Neuronal stem cell (in vitro differentiated cells): Measurements from ENCODE around the gene IRF2.

ENCODE experiments used
- DNase-seq: peaks from one replicate; pipeline ENCODE4 v3.0.0-alpha.2; 2013; ENCODE audit warnings: low spot score
- H2AFZ ChIP-seq: one replicate; pipeline ENCODE4 v1.6.1; 2013; ENCODE audit warnings: mild to moderate bottlenecking, low read length, inconsistent platforms
- H2AK5ac ChIP-seq: 2 replicates; pipeline ENCODE4 v1.6.1; 2013; ENCODE audit warnings: low read depth, mild to moderate bottlenecking, inconsistent platforms, low read length, moderate library complexity, mixed read lengths
- H2BK120ac ChIP-seq: 2 replicates; pipeline ENCODE4 v1.6.1; 2013; ENCODE audit warnings: low read depth, mild to moderate bottlenecking, inconsistent platforms, low read length, moderate library complexity, mixed read lengths
- H2BK12ac ChIP-seq: one replicate; pipeline ENCODE4 v1.6.1; 2013; ENCODE audit warnings: low read length, inconsistent platforms
- H2BK15ac ChIP-seq: 2 replicates; pipeline ENCODE4 v1.6.1; 2013; ENCODE audit warnings: mild to moderate bottlenecking, low read length, inconsistent platforms, mixed read lengths
- H2BK5ac ChIP-seq: one replicate; pipeline ENCODE4 v1.6.1; 2013; ENCODE audit warnings: inconsistent platforms, mild to moderate bottlenecking, low read length, moderate library complexity
- H3K14ac ChIP-seq: one replicate; pipeline ENCODE4 v1.6.1; 2013; ENCODE audit warnings: low read length, inconsistent platforms
- H3K18ac ChIP-seq: 2 replicates; pipeline ENCODE4 v1.6.1; 2013; ENCODE audit warnings: low read length, inconsistent platforms
- H3K23ac ChIP-seq: 2 replicates; pipeline ENCODE4 v1.6.1; 2013; ENCODE audit warnings: low read depth, mild to moderate bottlenecking, mixed read lengths, low read length, inconsistent platforms; ENCODE audit not compliant: poor library complexity
- H3K27ac ChIP-seq: replicated peaks from 3 replicates; pipeline ENCODE4 v1.5.1; 2013; ENCODE audit warnings: low read length, inconsistent platforms
- H3K27me3 ChIP-seq, 3 experiments: 2 replicates each; pipeline ENCODE4 v1.6.1; 2013; ENCODE audit warnings: low read length in 3 of 3, mild to moderate bottlenecking in 2 of 3, inconsistent platforms in 1 of 3, low read depth in 1 of 3, mixed read lengths in 1 of 3, moderate library complexity in 1 of 3; ENCODE audit not compliant: control insufficient read depth in 3 of 3, insufficient read depth in 3 of 3
- H3K36me3 ChIP-seq, 2 donors: replicated peaks in 1 of 2; 2 replicates each; pipeline ENCODE4 v1.6.1; 2013; ENCODE audit warnings: low read length in 2 of 2; ENCODE audit not compliant: control insufficient read depth in 2 of 2, insufficient read depth in 2 of 2
- H3K4ac ChIP-seq: 2 replicates; pipeline ENCODE4 v1.6.1; 2013; ENCODE audit warnings: inconsistent platforms, mild to moderate bottlenecking, low read length, moderate library complexity
- H3K4me1 ChIP-seq, 2 donors: 1 replicate in 1 of 2; 2 replicates in 1 of 2; pipeline ENCODE4 v1.6.1; 2013; ENCODE audit warnings: low read length in 2 of 2, low read depth in 1 of 2; ENCODE audit not compliant: control insufficient read depth in 2 of 2, insufficient read depth in 1 of 2
- H3K4me2 ChIP-seq: one replicate; pipeline ENCODE4 v1.6.1; 2013; ENCODE audit warnings: mild to moderate bottlenecking, low read length, inconsistent platforms; ENCODE audit not compliant: insufficient read depth, poor library complexity, severe bottlenecking
- H3K4me3 ChIP-seq, 2 donors: 2 replicates each; pipeline ENCODE4 v1.5.1; 2013; ENCODE audit warnings: low read length in 2 of 2, mild to moderate bottlenecking in 2 of 2, inconsistent platforms in 1 of 2, moderate library complexity in 1 of 2
- H3K79me1 ChIP-seq: one replicate; pipeline ENCODE4 v1.6.1; 2013; ENCODE audit warnings: low read depth, mild to moderate bottlenecking, inconsistent platforms, low read length, moderate library complexity
- H3K9ac ChIP-seq: one replicate; pipeline ENCODE4 v1.6.1; 2013; ENCODE audit warnings: mild to moderate bottlenecking, low read depth, low read length, inconsistent platforms; ENCODE audit not compliant: poor library complexity
- H3K9me3 ChIP-seq, 2 donors: replicated peaks in 1 of 2; 2 replicates each; pipeline versions ENCODE3 to v1.6.1; 2013; ENCODE audit warnings: low read length in 2 of 2, mild to moderate bottlenecking in 2 of 2, inconsistent platforms in 1 of 2, low read depth in 1 of 2, mixed read lengths in 1 of 2, moderate library complexity in 1 of 2; ENCODE audit not compliant: control insufficient read depth in 2 of 2, insufficient read depth in 1 of 2
- H4K8ac ChIP-seq: one replicate; pipeline ENCODE4 v1.6.1; 2013; ENCODE audit warnings: low read depth, mild to moderate bottlenecking, inconsistent platforms, low read length, moderate library complexity
- H4K91ac ChIP-seq: one replicate; pipeline ENCODE4 v1.6.1; 2013; ENCODE audit warnings: low read length, low read depth, mild to moderate bottlenecking, inconsistent platforms; ENCODE audit not compliant: poor library complexity
- WGBS, 2 donors: extraction: QIAGEN DNeasy Blood & Tissue Kit; methylation state at CpG; one replicate each; pipeline ENCODE4 v1.1.7; 2013; ENCODE audit warnings: missing lambda C conversion rate in 2 of 2, mixed read lengths in 1 of 2; ENCODE audit not compliant: insufficient read length in 2 of 2, insufficient replicate concordance in 1 of 2; ENCODE audit errors: extremely low coverage in 2 of 2; 5-methylcytosine and 5-hydroxymethylcytosine counted together

IRF2 gene

GRCh38 chr4:184503869-184504300 lies 29.5 kb upstream of the IRF2 start:
- peak overlapping the region; percentile 71 for H2AK5ac ChIP-seq
- peaks cover 0 to 10% of the 10 kb centered on the region in 2 donors for H3K4me1 ChIP-seq
- H2BK5ac ChIP-seq, result no peak overlapping the region
- H3K14ac ChIP-seq, result no peak overlapping the region
- no peak overlapping the region for H2AFZ ChIP-seq
- no peak overlapping the region for H2BK120ac ChIP-seq
- H3K79me1 ChIP-seq, result no peaks in the 10 kb centered on the region
- no peak overlapping the region for H3K9ac ChIP-seq
- no peak overlapping the region for H3K4ac ChIP-seq
- no peak overlapping the region for H3K23ac ChIP-seq
- H3K9me3 ChIP-seq, result peaks cover 0 to 5% of the 10 kb centered on the region in 2 donors
- no peak overlapping the region for H4K8ac ChIP-seq
- DNase-seq, result no peak
- no CpG with 5 or more reads among the region's 8 CpGs for WGBS, 2 donors
- peak overlapping the region; percentile 60 for H3K18ac ChIP-seq
- no peaks in the 10 kb centered on the region for H3K36me3 ChIP-seq
- no peak overlapping the region for H4K91ac ChIP-seq
- no peak overlapping the region for H2BK15ac ChIP-seq
- H2BK12ac ChIP-seq, result no peak overlapping the region
- no peak overlapping the region for H3K4me3 ChIP-seq
- no peak overlapping the region for H3K27ac ChIP-seq
- no peaks in the 10 kb centered on the region for H3K27me3 ChIP-seq
- H3K4me2 ChIP-seq, result no peak overlapping the region

GRCh38 chr4:184500748-184501589 lies 26.6 kb upstream of the IRF2 start:
- no peak overlapping the region for H4K8ac ChIP-seq
- H3K36me3 ChIP-seq, result no peaks in the 10 kb centered on the region
- H3K79me1 ChIP-seq, result no peaks in the 10 kb centered on the region
- H3K4me2 ChIP-seq, result no peak overlapping the region
- WGBS, 2 donors, result no CpG with 5 or more reads among the region's 4 CpGs
- H3K27ac ChIP-seq, result no peak overlapping the region
- no peak overlapping the region for H4K91ac ChIP-seq
- no peak overlapping the region for H2AK5ac ChIP-seq
- peak overlapping the region; percentile 25 for H2AFZ ChIP-seq
- H3K4ac ChIP-seq, result no peak overlapping the region
- no peak for DNase-seq
- no peaks in the 10 kb centered on the region for H3K27me3 ChIP-seq
- no peak overlapping the region for H2BK15ac ChIP-seq
- H2BK120ac ChIP-seq, result no peak overlapping the region
- H2BK5ac ChIP-seq, result no peak overlapping the region
- H3K9ac ChIP-seq, result no peak overlapping the region
- no peak overlapping the region for H3K23ac ChIP-seq
- no peak overlapping the region for H3K18ac ChIP-seq
- peaks cover 0 to 3% of the 10 kb centered on the region in 2 donors for H3K9me3 ChIP-seq
- peaks cover 0 to 7% of the 10 kb centered on the region in 2 donors for H3K4me1 ChIP-seq
- H3K4me3 ChIP-seq, result no peak overlapping the region
- no peak overlapping the region for H3K14ac ChIP-seq
- H2BK12ac ChIP-seq, result no peak overlapping the region

GRCh38 chr4:184499996-184500395 lies 25.6 kb upstream of the IRF2 start:
- Histone ChIP-seq H3K9ac (no peak overlapping the region), H2BK5ac (no peak overlapping the region), H3K27ac (no peak overlapping the region), H3K4me2 (no peak overlapping the region), H2BK15ac (no peak overlapping the region), H3K36me3 (no peaks in the 10 kb centered on the region), H2BK120ac (no peak overlapping the region), H3K79me1 (no peaks in the 10 kb centered on the region), H2BK12ac (no peak overlapping the region), H3K27me3 (no peaks in the 10 kb centered on the region), H2AK5ac (no peak overlapping the region), H3K4me3 (no peak overlapping the region), H3K4me1 (peaks cover 0 to 7% of the 10 kb centered on the region in 2 donors), H3K18ac (no peak overlapping the region), H2AFZ (no peak overlapping the region), H3K14ac (no peak overlapping the region), H4K91ac (no peak overlapping the region), H3K4ac (no peak overlapping the region), H3K23ac (no peak overlapping the region), H3K9me3 (peaks cover 0 to 3% of the 10 kb centered on the region in 2 donors), H4K8ac (no peak overlapping the region)
- DNase-seq, result no peak

- WGBS, 2 donors, result no CpG with 5 or more reads among the region's 10 CpGs
- Histone ChIP-seq H3K27ac (no peak overlapping the region), H3K9ac (peak overlapping the region; percentile 36), H3K14ac (peak overlapping the region; percentile 10), H2BK12ac (no peak overlapping the region), H2AK5ac (no peak overlapping the region), H2BK5ac (no peak overlapping the region), H4K91ac (no peak overlapping the region), H3K23ac (no peak overlapping the region), H3K27me3 (no peaks in the 10 kb centered on the region), H3K79me1 (no peaks in the 10 kb centered on the region), H3K9me3 (peaks cover 0 to 3% of the 10 kb centered on the region in 2 donors), H2BK15ac (no peak overlapping the region), H3K4me1 (no peaks in the 10 kb centered on the region), H2AFZ (no peak overlapping the region), H3K36me3 (no peaks in the 10 kb centered on the region), H3K4ac (no peak overlapping the region), H3K4me2 (no peak overlapping the region), H3K4me3 (no peak overlapping the region), H2BK120ac (no peak overlapping the region), H3K18ac (no peak overlapping the region), H4K8ac (no peak overlapping the region)
- no peak for DNase-seq
Observed at GRCh38 chr4:184498598-184498997, 24.2 kb upstream of the IRF2 start.
